Adrenal gland (tissue), 5 donors: ENCODE measurements around the gene OPRM1.

Source experiments
- POLR2A ChIP-seq, 2 donors: fragments of 450-650 bp; IDR thresholded peaks; one replicate each; pipeline ENCODE4 v1.6.1; 2017; ENCODE audit warnings: antibody characterized with exemption in 2 of 2, mild to moderate bottlenecking in 2 of 2, moderate library complexity in 1 of 2
- TF ChIP-seq, protein P1 (sequence below), 6 experiments: fragments of 450-650 bp in 4 of 6; fragments of 200-600 bp in 2 of 6; sonication (generic) in 1 of 6; IDR thresholded peaks; 1 replicate in 5 of 6; 2 replicates in 1 of 6; pipeline versions ENCODE4 v1.5.1 to v1.8.0; 2016 to 2021; ENCODE audit warnings: antibody characterized with exemption in 6 of 6, mild to moderate bottlenecking in 2 of 6, moderate library complexity in 1 of 6
- donor health status: DM: no; HTN: no; CAD: no.

DNA sequence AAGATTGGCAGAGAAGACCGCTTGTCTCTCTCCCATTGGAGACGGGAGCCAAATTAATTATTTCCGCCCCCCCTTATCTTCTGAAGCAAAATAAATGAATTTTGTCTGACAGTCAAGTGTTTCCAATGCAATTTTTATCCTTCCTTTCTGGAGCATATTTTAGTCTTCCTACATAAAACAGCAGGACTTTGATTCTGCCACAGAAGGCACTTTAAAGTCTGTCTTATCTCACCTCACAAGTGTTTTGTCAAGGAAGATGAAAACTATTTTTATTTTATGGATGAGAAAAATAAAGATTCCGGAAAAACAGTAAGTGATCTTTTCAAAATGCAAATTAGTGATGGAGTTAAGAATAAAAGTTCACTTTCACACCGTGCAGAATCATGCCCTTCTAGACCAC lies 140.4 kb downstream of the OPRM1 start:
- TF ChIP-seq POLR2A (IDR thresholded peaks at IDR 0.05): no peak
- TF ChIP-seq, protein P1, sequence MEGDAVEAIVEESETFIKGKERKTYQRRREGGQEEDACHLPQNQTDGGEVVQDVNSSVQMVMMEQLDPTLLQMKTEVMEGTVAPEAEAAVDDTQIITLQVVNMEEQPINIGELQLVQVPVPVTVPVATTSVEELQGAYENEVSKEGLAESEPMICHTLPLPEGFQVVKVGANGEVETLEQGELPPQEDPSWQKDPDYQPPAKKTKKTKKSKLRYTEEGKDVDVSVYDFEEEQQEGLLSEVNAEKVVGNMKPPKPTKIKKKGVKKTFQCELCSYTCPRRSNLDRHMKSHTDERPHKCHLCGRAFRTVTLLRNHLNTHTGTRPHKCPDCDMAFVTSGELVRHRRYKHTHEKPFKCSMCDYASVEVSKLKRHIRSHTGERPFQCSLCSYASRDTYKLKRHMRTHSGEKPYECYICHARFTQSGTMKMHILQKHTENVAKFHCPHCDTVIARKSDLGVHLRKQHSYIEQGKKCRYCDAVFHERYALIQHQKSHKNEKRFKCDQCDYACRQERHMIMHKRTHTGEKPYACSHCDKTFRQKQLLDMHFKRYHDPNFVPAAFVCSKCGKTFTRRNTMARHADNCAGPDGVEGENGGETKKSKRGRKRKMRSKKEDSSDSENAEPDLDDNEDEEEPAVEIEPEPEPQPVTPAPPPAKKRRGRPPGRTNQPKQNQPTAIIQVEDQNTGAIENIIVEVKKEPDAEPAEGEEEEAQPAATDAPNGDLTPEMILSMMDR (IDR thresholded peaks at IDR 0.05): no peak
